Endodermal cell (in vitro differentiated cells): ENCODE data around the gene HECTD1. TPM values are rescaled to one million over a fixed set of nuclear protein-coding genes. Genes with fewer than 3 reads are reported as not detected.

Experiments
- DNase-seq: peaks from one replicate; pipeline ENCODE4 v3.0.0-alpha.2; 2017
- H3K27ac ChIP-seq: 2 replicates; pipeline ENCODE4 v1.5.1; 2013; ENCODE audit warnings: mild to moderate bottlenecking, low read depth, low read length, moderate library complexity
- H3K27me3 ChIP-seq: 2 replicates; pipeline ENCODE4 v1.6.1; 2013; ENCODE audit warnings: mild to moderate bottlenecking, low read length, moderate library complexity; ENCODE audit not compliant: insufficient read depth, control insufficient read depth, poor library complexity, severe bottlenecking
- H3K36me3 ChIP-seq: 2 replicates; pipeline ENCODE4 v1.7.0; 2013; ENCODE audit warnings: mild to moderate bottlenecking, low read length, moderate library complexity; ENCODE audit not compliant: control insufficient read depth, insufficient read depth
- H3K4me1 ChIP-seq: one replicate; pipeline ENCODE4 v1.7.0; 2013; ENCODE audit warnings: low read length; ENCODE audit not compliant: control insufficient read depth, insufficient read depth
- H3K4me3 ChIP-seq: 2 replicates; pipeline ENCODE4 v1.5.1; 2013; ENCODE audit warnings: mild to moderate bottlenecking, low read length, moderate library complexity
- H3K9ac ChIP-seq: 2 replicates; pipeline ENCODE4 v1.6.1; 2013; ENCODE audit warnings: mild to moderate bottlenecking, low read length, moderate library complexity; ENCODE audit not compliant: poor library complexity, severe bottlenecking; ENCODE audit errors: extremely low read depth
- H3K9me3 ChIP-seq: 2 replicates; pipeline ENCODE4 v1.6.1; 2013; ENCODE audit warnings: mild to moderate bottlenecking, low read length, moderate library complexity; ENCODE audit not compliant: control insufficient read depth
- H3K27ac Mint-ChIP-seq: 2 replicates; pipeline ENCODE4 v1.8.0; 2020; ENCODE audit warnings: mixed read lengths
- H3K27me3 Mint-ChIP-seq: 2 replicates; pipeline ENCODE4 v1.8.0; 2021; ENCODE audit warnings: mild to moderate bottlenecking, mixed read lengths; ENCODE audit not compliant: insufficient read depth
- H3K36me3 Mint-ChIP-seq: 2 replicates; pipeline ENCODE4 v1.8.0; 2020; ENCODE audit warnings: low read depth, mixed read lengths
- H3K4me1 Mint-ChIP-seq: 2 replicates; pipeline ENCODE4 v1.8.0; 2020; ENCODE audit warnings: mixed read lengths
- H3K4me3 Mint-ChIP-seq: 2 replicates; pipeline ENCODE4 v1.8.0; 2020; ENCODE audit warnings: mild to moderate bottlenecking, moderate library complexity, mixed read lengths
- H3K9me3 Mint-ChIP-seq: 2 replicates; pipeline ENCODE4 v1.8.0; 2020; ENCODE audit warnings: mild to moderate bottlenecking, mixed read lengths
- WGBS, 2 experiments: methylation state at CpG; one replicate each; pipeline versions ENCODE4 v1.1.5 to v1.1.7; 2013; ENCODE audit warnings: missing lambda C conversion rate in 2 of 2, mixed read lengths in 1 of 2; ENCODE audit not compliant: insufficient coverage in 1 of 2, insufficient read length in 1 of 2; 5-methylcytosine and 5-hydroxymethylcytosine counted together
- total RNA-seq, 2 donors: library from RNA; stranded (reverse); fragmentation: NEBNext Ultra II Directional in 1 of 2; extraction: Animal tissue kit (Norgen Biotek cat#: 25700) in 1 of 2; gene quantifications; 2 replicates in 1 of 2; 3 replicates in 1 of 2; pipeline ENCODE4 v1.2.1, GENCODE V29; 2021
- TF ChIP-seq, protein P1 (sequence below): fragments of 200-600 bp; sonication (generic); conservative IDR thresholded peaks from 2 replicates; pipeline ENCODE4 v1.5.0; 2021; ENCODE audit warnings: antibody characterized with exemption, mild to moderate bottlenecking

The HECTD1 gene
- total RNA-seq, 2 donors from 2014 or later, result 118 to 132 TPM

GRCh38 chr14:31154956-31155355 is 52.6 kb downstream of the HECTD1 start:
- H3K27me3 Mint-ChIP-seq, result no peaks in the 10 kb centered on the region
- no peak overlapping the region for H3K4me3 Mint-ChIP-seq
- H3K36me3 ChIP-seq, result peaks cover 71% of the 10 kb centered on the region
- H3K9ac ChIP-seq, result no peak overlapping the region
- H3K9me3 Mint-ChIP-seq, result no peaks in the 10 kb centered on the region
- H3K4me3 ChIP-seq, result no peak overlapping the region
- no peaks in the 10 kb centered on the region for H3K4me1 ChIP-seq
- H3K27ac ChIP-seq, result no peak overlapping the region
- peaks cover 55% of the 10 kb centered on the region for H3K36me3 Mint-ChIP-seq
- DNase-seq, result no peak
- H3K4me1 Mint-ChIP-seq, result no peaks in the 10 kb centered on the region
- TF ChIP-seq, protein P1, sequence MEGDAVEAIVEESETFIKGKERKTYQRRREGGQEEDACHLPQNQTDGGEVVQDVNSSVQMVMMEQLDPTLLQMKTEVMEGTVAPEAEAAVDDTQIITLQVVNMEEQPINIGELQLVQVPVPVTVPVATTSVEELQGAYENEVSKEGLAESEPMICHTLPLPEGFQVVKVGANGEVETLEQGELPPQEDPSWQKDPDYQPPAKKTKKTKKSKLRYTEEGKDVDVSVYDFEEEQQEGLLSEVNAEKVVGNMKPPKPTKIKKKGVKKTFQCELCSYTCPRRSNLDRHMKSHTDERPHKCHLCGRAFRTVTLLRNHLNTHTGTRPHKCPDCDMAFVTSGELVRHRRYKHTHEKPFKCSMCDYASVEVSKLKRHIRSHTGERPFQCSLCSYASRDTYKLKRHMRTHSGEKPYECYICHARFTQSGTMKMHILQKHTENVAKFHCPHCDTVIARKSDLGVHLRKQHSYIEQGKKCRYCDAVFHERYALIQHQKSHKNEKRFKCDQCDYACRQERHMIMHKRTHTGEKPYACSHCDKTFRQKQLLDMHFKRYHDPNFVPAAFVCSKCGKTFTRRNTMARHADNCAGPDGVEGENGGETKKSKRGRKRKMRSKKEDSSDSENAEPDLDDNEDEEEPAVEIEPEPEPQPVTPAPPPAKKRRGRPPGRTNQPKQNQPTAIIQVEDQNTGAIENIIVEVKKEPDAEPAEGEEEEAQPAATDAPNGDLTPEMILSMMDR, result no peak
- H3K9me3 ChIP-seq, result no peaks in the 10 kb centered on the region
- no peaks in the 10 kb centered on the region for H3K27me3 ChIP-seq
- H3K27ac Mint-ChIP-seq, result no peak overlapping the region
- 94% methylated on average over 11 of the region's 12 CpGs for WGBS, 2 experiments

- no peak overlapping the region for H3K4me3 Mint-ChIP-seq
- no peak overlapping the region for H3K27ac ChIP-seq
- TF ChIP-seq, protein P1, result no peak
- H3K4me1 Mint-ChIP-seq, result no peaks in the 10 kb centered on the region
- H3K4me3 ChIP-seq, result no peak overlapping the region
- no peaks in the 10 kb centered on the region for H3K27me3 ChIP-seq
- H3K9me3 ChIP-seq, result no peaks in the 10 kb centered on the region
- H3K27ac Mint-ChIP-seq, result no peak overlapping the region
- peaks cover 64% of the 10 kb centered on the region for H3K36me3 Mint-ChIP-seq
- H3K36me3 ChIP-seq, result peaks cover 88% of the 10 kb centered on the region
- H3K9me3 Mint-ChIP-seq, result no peaks in the 10 kb centered on the region
- 96% methylated on average over 5 to 10 of the region's 11 CpGs for WGBS, 2 experiments
- H3K4me1 ChIP-seq, result no peaks in the 10 kb centered on the region
- no peak for DNase-seq
- H3K9ac ChIP-seq, result no peak overlapping the region
- H3K27me3 Mint-ChIP-seq, result no peaks in the 10 kb centered on the region
These were observed 65.0 kb downstream of the HECTD1 start for GRCh38 chr14:31142455-31143087.

DNA sequence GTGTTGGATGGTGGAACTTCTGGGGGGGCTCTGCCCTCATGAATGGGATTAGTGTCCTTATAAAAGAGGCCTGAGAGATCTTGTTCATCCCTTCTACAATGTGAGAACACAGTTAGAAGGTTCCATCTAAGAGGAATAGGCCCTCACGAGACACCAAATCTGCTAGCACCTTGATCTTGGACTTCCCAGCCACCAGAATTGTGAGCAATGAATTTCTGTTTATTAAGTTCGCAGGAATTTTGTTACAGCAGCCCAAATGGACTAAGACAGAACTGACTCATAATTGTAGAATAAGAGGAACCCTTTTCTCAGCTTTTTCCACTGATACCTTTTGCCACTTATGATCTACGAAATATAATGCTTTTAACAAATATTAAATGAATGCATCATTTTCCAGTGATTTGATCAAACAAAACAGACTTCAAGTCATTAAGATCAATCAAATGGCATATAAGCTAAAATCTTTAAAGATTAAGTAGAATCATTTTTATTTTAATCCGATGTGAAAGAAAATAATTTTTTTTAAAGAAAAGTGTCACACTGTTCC is 68.2 kb downstream of the HECTD1 start:
- Histone ChIP-seq H3K27me3 (no peaks in the 10 kb centered on the region), H3K27ac (no peak overlapping the region), H3K9me3 (no peaks in the 10 kb centered on the region), H3K36me3 (peaks cover 84% of the 10 kb centered on the region), H3K9ac (no peak overlapping the region), H3K4me1 (no peaks in the 10 kb centered on the region), H3K4me3 (no peak overlapping the region)
- WGBS, 2 experiments, result 99 to 100% methylated on average over 1 to 3 of the region's 4 CpGs
- Mint-ChIP-seq H3K27ac (no peak overlapping the region), H3K4me3 (no peak overlapping the region), H3K4me1 (no peaks in the 10 kb centered on the region), H3K9me3 (no peaks in the 10 kb centered on the region), H3K36me3 (peaks cover 65% of the 10 kb centered on the region), H3K27me3 (no peaks in the 10 kb centered on the region)
- TF ChIP-seq, protein P1, result no peak
- DNase-seq, result no peak
